ENCODE results near the gene GSX1.
A peak's percentile ranks its signal among the peaks of the same experiment; 100 is the strongest.

Gene GSX1

GRCh38 chr13:27825072-27825471, 32.8 kb downstream of the GSX1 start:
- no peak overlapping the region for H2BK15ac ChIP-seq (ENCODE audit: low read depth, poor library complexity, severe bottlenecking)
- H2BK120ac ChIP-seq (ENCODE audit: low read depth, low read length) = no peak overlapping the region
- H3K23ac ChIP-seq (ENCODE audit: low read length in 2 of 2) = no peak overlapping the region
- H3K36me3 ChIP-seq (ENCODE audit: control insufficient read depth in 1 of 2, insufficient read depth in 2 of 2, low read depth in 1 of 2, low read length in 2 of 2) = no peaks in the 10 kb centered on the region
- H3K27ac ChIP-seq (ENCODE audit: low read length, poor library complexity, severe bottlenecking) = no peak overlapping the region
- H3K9ac ChIP-seq (ENCODE audit: low read length) = no peak overlapping the region
- no peak overlapping the region for H2AFZ ChIP-seq (ENCODE audit: low read depth, low read length)
- H2BK12ac ChIP-seq (ENCODE audit: low read length in 2 of 2) = no peak overlapping the region
- H3K4me1 ChIP-seq (ENCODE audit: control insufficient read depth, insufficient read depth, low read depth, low read length) = peaks cover 4% of the 10 kb centered on the region
- DNase-seq = no peak
- H3K79me1 ChIP-seq (replicated peaks; ENCODE audit: low read length, poor library complexity, severe bottlenecking) = no peaks in the 10 kb centered on the region
- H3K18ac ChIP-seq (ENCODE audit: low read depth in 1 of 2, low read length in 2 of 2) = no peak overlapping the region
- no peak overlapping the region for H3K4me3 ChIP-seq (ENCODE audit: insufficient read depth in 1 of 2, low read depth in 1 of 2, low read length in 2 of 2)
- H3K4me2 ChIP-seq (ENCODE audit: low read length, poor library complexity, severe bottlenecking) = no peak overlapping the region
- peaks cover 72 to 76% of the 10 kb centered on the region in 2 experiments for H3K27me3 ChIP-seq (ENCODE audit: control insufficient read depth in 1 of 2, insufficient read depth in 1 of 2, low read length in 2 of 2)
- 36% methylated on average over 4 of the region's 5 CpGs for WGBS
- H4K91ac ChIP-seq (ENCODE audit: low read length) = no peak overlapping the region
- H2BK5ac ChIP-seq (ENCODE audit: low read depth, low read length, poor library complexity, severe bottlenecking) = no peak overlapping the region
- H4K8ac ChIP-seq (ENCODE audit: low read length) = no peak overlapping the region
- no peak overlapping the region for H3K4ac ChIP-seq (ENCODE audit: low read depth in 1 of 2, low read length in 2 of 2)
- no peaks in the 10 kb centered on the region for H3K9me3 ChIP-seq (ENCODE audit: control insufficient read depth, low read length)
- no peak overlapping the region for H3K14ac ChIP-seq (ENCODE audit: low read length in 2 of 2)
- H2AK5ac ChIP-seq (ENCODE audit: low read length, severe bottlenecking) = no peak overlapping the region

GRCh38 chr13:27826379-27827353, 34.4 kb downstream of the GSX1 start:
- Histone ChIP-seq H4K8ac (ENCODE audit: low read length) (no peak overlapping the region), H3K79me1 (replicated peaks; ENCODE audit: low read length, poor library complexity, severe bottlenecking) (no peaks in the 10 kb centered on the region), H2AFZ (ENCODE audit: low read depth, low read length) (peak overlapping the region; percentile 84), H3K9ac (ENCODE audit: low read length) (peak overlapping the region; percentile 71), H3K23ac (ENCODE audit: low read length in 2 of 2) (no peak overlapping the region), H3K14ac (ENCODE audit: low read length in 2 of 2) (no peak overlapping the region), H2BK12ac (ENCODE audit: low read length in 2 of 2) (no peak overlapping the region), H3K27ac (ENCODE audit: low read length, poor library complexity, severe bottlenecking) (no peak overlapping the region), H2AK5ac (ENCODE audit: low read length, severe bottlenecking) (no peak overlapping the region), H3K36me3 (ENCODE audit: control insufficient read depth in 1 of 2, insufficient read depth in 2 of 2, low read depth in 1 of 2, low read length in 2 of 2) (no peaks in the 10 kb centered on the region), H3K4me1 (ENCODE audit: control insufficient read depth, insufficient read depth, low read depth, low read length) (peaks cover 4% of the 10 kb centered on the region), H3K4me3 (ENCODE audit: insufficient read depth in 1 of 2, low read depth in 1 of 2, low read length in 2 of 2) (peak overlapping the region in 1 of 2 experiments; percentile 71), H3K18ac (ENCODE audit: low read depth in 1 of 2, low read length in 2 of 2) (no peak overlapping the region), H4K91ac (ENCODE audit: low read length) (no peak overlapping the region), H2BK15ac (ENCODE audit: low read depth, poor library complexity, severe bottlenecking) (no peak overlapping the region), H3K4me2 (ENCODE audit: low read length, poor library complexity, severe bottlenecking) (peak overlapping the region; percentile 82), H2BK5ac (ENCODE audit: low read depth, low read length, poor library complexity, severe bottlenecking) (no peak overlapping the region), H3K27me3 (ENCODE audit: control insufficient read depth in 1 of 2, insufficient read depth in 1 of 2, low read length in 2 of 2) (peaks cover 68 to 69% of the 10 kb centered on the region in 2 experiments), H3K9me3 (ENCODE audit: control insufficient read depth, low read length) (no peaks in the 10 kb centered on the region), H2BK120ac (ENCODE audit: low read depth, low read length) (no peak overlapping the region), H3K4ac (ENCODE audit: low read depth in 1 of 2, low read length in 2 of 2) (no peak overlapping the region)
- DNase-seq = peak; percentile 87
- WGBS = 17% methylated on average over 30 of the region's 30 CpGs

- no peak overlapping the region for H2BK12ac ChIP-seq (ENCODE audit: low read length in 2 of 2)
- H2AFZ ChIP-seq (ENCODE audit: low read depth, low read length) = no peak overlapping the region
- no peak overlapping the region for H3K18ac ChIP-seq (ENCODE audit: low read depth in 1 of 2, low read length in 2 of 2)
- WGBS = 82% methylated on average over 4 of the region's 4 CpGs
- no peaks in the 10 kb centered on the region for H3K79me1 ChIP-seq (replicated peaks; ENCODE audit: low read length, poor library complexity, severe bottlenecking)
- H3K4me1 ChIP-seq (ENCODE audit: control insufficient read depth, insufficient read depth, low read depth, low read length) = peaks cover 4% of the 10 kb centered on the region
- no peak overlapping the region for H2BK5ac ChIP-seq (ENCODE audit: low read depth, low read length, poor library complexity, severe bottlenecking)
- no peak overlapping the region for H4K91ac ChIP-seq (ENCODE audit: low read length)
- no peak overlapping the region for H2BK120ac ChIP-seq (ENCODE audit: low read depth, low read length)
- no peak overlapping the region for H3K14ac ChIP-seq (ENCODE audit: low read length in 2 of 2)
- no peak overlapping the region for H4K8ac ChIP-seq (ENCODE audit: low read length)
- H3K4me3 ChIP-seq (ENCODE audit: insufficient read depth in 1 of 2, low read depth in 1 of 2, low read length in 2 of 2) = peak overlapping the region in 1 of 2 experiments; percentile 71
- peak overlapping the region; percentile 71 for H3K9ac ChIP-seq (ENCODE audit: low read length)
- H3K27me3 ChIP-seq (ENCODE audit: control insufficient read depth in 1 of 2, insufficient read depth in 1 of 2, low read length in 2 of 2) = peaks cover 64 to 69% of the 10 kb centered on the region in 2 experiments
- no peak overlapping the region for H2BK15ac ChIP-seq (ENCODE audit: low read depth, poor library complexity, severe bottlenecking)
- no peak for DNase-seq
- no peaks in the 10 kb centered on the region for H3K9me3 ChIP-seq (ENCODE audit: control insufficient read depth, low read length)
- H2AK5ac ChIP-seq (ENCODE audit: low read length, severe bottlenecking) = no peak overlapping the region
- no peak overlapping the region for H3K27ac ChIP-seq (ENCODE audit: low read length, poor library complexity, severe bottlenecking)
- no peak overlapping the region for H3K23ac ChIP-seq (ENCODE audit: low read length in 2 of 2)
- no peak overlapping the region for H3K4me2 ChIP-seq (ENCODE audit: low read length, poor library complexity, severe bottlenecking)
- H3K36me3 ChIP-seq (ENCODE audit: control insufficient read depth in 1 of 2, insufficient read depth in 2 of 2, low read depth in 1 of 2, low read length in 2 of 2) = no peaks in the 10 kb centered on the region
- no peak overlapping the region for H3K4ac ChIP-seq (ENCODE audit: low read depth in 1 of 2, low read length in 2 of 2)
These were observed 35.4 kb downstream of the GSX1 start for GRCh38 chr13:27827646-27828045.

GRCh38 chr13:27830010-27830409, 37.7 kb downstream of the GSX1 start:
- H3K9me3 ChIP-seq (ENCODE audit: control insufficient read depth, low read length) = no peaks in the 10 kb centered on the region
- H3K23ac ChIP-seq (ENCODE audit: low read length in 2 of 2) = no peak overlapping the region
- H4K8ac ChIP-seq (ENCODE audit: low read length) = no peak overlapping the region
- no peaks in the 10 kb centered on the region for H3K36me3 ChIP-seq (ENCODE audit: control insufficient read depth in 1 of 2, insufficient read depth in 2 of 2, low read depth in 1 of 2, low read length in 2 of 2)
- H2AFZ ChIP-seq (ENCODE audit: low read depth, low read length) = peak overlapping the region; percentile 36
- no peak overlapping the region for H2BK12ac ChIP-seq (ENCODE audit: low read length in 2 of 2)
- 5% methylated on average over 21 of the region's 25 CpGs for WGBS
- H3K27me3 ChIP-seq (ENCODE audit: control insufficient read depth in 1 of 2, insufficient read depth in 1 of 2, low read length in 2 of 2) = peaks cover 52 to 66% of the 10 kb centered on the region in 2 experiments
- no peak overlapping the region for H3K4ac ChIP-seq (ENCODE audit: low read depth in 1 of 2, low read length in 2 of 2)
- no peak overlapping the region for H2BK5ac ChIP-seq (ENCODE audit: low read depth, low read length, poor library complexity, severe bottlenecking)
- H2BK15ac ChIP-seq (ENCODE audit: low read depth, poor library complexity, severe bottlenecking) = no peak overlapping the region
- peak; percentile 35 for DNase-seq
- H3K4me1 ChIP-seq (ENCODE audit: control insufficient read depth, insufficient read depth, low read depth, low read length) = peaks cover 4% of the 10 kb centered on the region
- no peak overlapping the region for H4K91ac ChIP-seq (ENCODE audit: low read length)
- no peaks in the 10 kb centered on the region for H3K79me1 ChIP-seq (replicated peaks; ENCODE audit: low read length, poor library complexity, severe bottlenecking)
- H2AK5ac ChIP-seq (ENCODE audit: low read length, severe bottlenecking) = no peak overlapping the region
- peak overlapping the region in 1 of 2 experiments; percentile 68 for H3K4me3 ChIP-seq (ENCODE audit: insufficient read depth in 1 of 2, low read depth in 1 of 2, low read length in 2 of 2)
- H3K14ac ChIP-seq (ENCODE audit: low read length in 2 of 2) = no peak overlapping the region
- H3K18ac ChIP-seq (ENCODE audit: low read depth in 1 of 2, low read length in 2 of 2) = no peak overlapping the region
- no peak overlapping the region for H2BK120ac ChIP-seq (ENCODE audit: low read depth, low read length)
- no peak overlapping the region for H3K27ac ChIP-seq (ENCODE audit: low read length, poor library complexity, severe bottlenecking)
- H3K9ac ChIP-seq (ENCODE audit: low read length) = no peak overlapping the region
- peak overlapping the region; percentile 57 for H3K4me2 ChIP-seq (ENCODE audit: low read length, poor library complexity, severe bottlenecking)

All from mesenchymal stem cell (in vitro differentiated cells and primary cell).